Loucy (cell line): ENCODE results near the gene AGAP4.
"Not testable (repeated sequence)": the region's sequence is repeated elsewhere in the genome, so short reads cannot be mapped to it uniquely, and the experiment has no call there.

Experiments used
- H2AFZ ChIP-seq: fragments of 200-600 bp; sonication (generic); 2 replicates; pipeline ENCODE4 v1.6.0; 2016; ENCODE audit warnings: antibody characterized with exemption, mild to moderate bottlenecking, low read length, moderate library complexity
- H3F3A ChIP-seq: fragments of 200-600 bp; 2 replicates; pipeline ENCODE4 v1.6.0; 2016; ENCODE audit warnings: antibody characterized with exemption, low read depth, mild to moderate bottlenecking
- H3K27me3 ChIP-seq: fragments of 200-600 bp; sonication (generic); 2 replicates; pipeline ENCODE4 v1.6.1; 2014; ENCODE audit warnings: low read length, mild to moderate bottlenecking; ENCODE audit not compliant: insufficient read depth, poor library complexity, severe bottlenecking
- H3K36me3 ChIP-seq: fragments of 200-600 bp; sonication (generic); 2 replicates; pipeline ENCODE4 v1.6.1; 2016; ENCODE audit warnings: low read length; ENCODE audit not compliant: insufficient read depth
- H3K4me1 ChIP-seq: fragments of 200-600 bp; sonication (generic); 2 replicates; pipeline ENCODE4 v1.5.1; 2014; ENCODE audit warnings: low read length, mild to moderate bottlenecking; ENCODE audit not compliant: insufficient read depth, poor library complexity, severe bottlenecking
- H3K4me2 ChIP-seq: fragments of 200-600 bp; sonication (generic); 2 replicates; pipeline ENCODE4 v1.6.0; 2014; ENCODE audit warnings: antibody characterized with exemption, low read length, low read depth, mild to moderate bottlenecking; ENCODE audit not compliant: poor library complexity, severe bottlenecking
- H3K4me3 ChIP-seq: fragments of 200-600 bp; sonication (generic); 2 replicates; pipeline ENCODE4 v1.5.1; 2014; ENCODE audit warnings: low read length, mild to moderate bottlenecking, mixed read lengths; ENCODE audit not compliant: poor library complexity, severe bottlenecking
- H3K79me2 ChIP-seq: fragments of 200-600 bp; sonication (generic); 2 replicates; pipeline ENCODE4 v1.6.1; 2014; ENCODE audit warnings: low read length; ENCODE audit not compliant: insufficient read depth
- H3K9ac ChIP-seq: fragments of 200-600 bp; sonication (generic); 2 replicates; pipeline ENCODE4 v1.6.0; 2014; ENCODE audit warnings: mild to moderate bottlenecking, low read depth, low read length, moderate library complexity; ENCODE audit not compliant: poor library complexity, severe bottlenecking
- H3K9me2 ChIP-seq: fragments of 200-600 bp; sonication (generic); replicated peaks from 2 replicates; pipeline ENCODE4 v1.6.1; 2016; ENCODE audit warnings: low read depth, low read length, mixed read lengths
- H3K9me3 ChIP-seq: fragments of 200-600 bp; sonication (generic); 2 replicates; pipeline ENCODE4 v1.6.1; 2014; ENCODE audit warnings: mild to moderate bottlenecking, antibody characterized with exemption, low read length, low read depth; ENCODE audit not compliant: insufficient read depth
- H4K20me1 ChIP-seq: fragments of 200-600 bp; sonication (generic); 2 replicates; pipeline ENCODE4 v1.6.0; 2014; ENCODE audit warnings: antibody characterized with exemption, low read length, mild to moderate bottlenecking; ENCODE audit not compliant: insufficient read depth, poor library complexity, severe bottlenecking
- CTCF ChIP-seq: fragments of 200-600 bp; sonication (generic); conservative IDR thresholded peaks from 2 replicates; pipeline ENCODE4 v1.5.1; 2014; ENCODE audit warnings: mild to moderate bottlenecking, antibody characterized with exemption, low read length
- EZH2phosphoT487 ChIP-seq: fragments of 200-600 bp; IDR thresholded peaks from 2 replicates; pipeline ENCODE4 v1.6.1; 2018; ENCODE audit warnings: antibody characterized with exemption, mild to moderate bottlenecking, moderate library complexity, borderline replicate concordance

AGAP4 gene

GRCh38 chr10:45817912-45818311 lies 29.4 kb downstream of the AGAP4 start:
- no peaks in the 10 kb centered on the region for H3K79me2 ChIP-seq
- H3K27me3 ChIP-seq, result no peaks in the 10 kb centered on the region
- TF ChIP-seq CTCF, result no peak
- TF ChIP-seq EZH2phosphoT487, result no peak
- H3K36me3 ChIP-seq, result no peaks in the 10 kb centered on the region
- H2AFZ ChIP-seq, result no peak overlapping the region
- H3K9ac ChIP-seq, result no peak overlapping the region
- no peaks in the 10 kb centered on the region for H3K9me3 ChIP-seq
- H3K9me2 ChIP-seq, result no peaks in the 10 kb centered on the region
- no peaks in the 10 kb centered on the region for H3F3A ChIP-seq
- no peak overlapping the region for H3K4me3 ChIP-seq
- H4K20me1 ChIP-seq, result no peaks in the 10 kb centered on the region
- H3K4me1 ChIP-seq, result no peaks in the 10 kb centered on the region
- H3K4me2 ChIP-seq, result no peak overlapping the region

DNA sequence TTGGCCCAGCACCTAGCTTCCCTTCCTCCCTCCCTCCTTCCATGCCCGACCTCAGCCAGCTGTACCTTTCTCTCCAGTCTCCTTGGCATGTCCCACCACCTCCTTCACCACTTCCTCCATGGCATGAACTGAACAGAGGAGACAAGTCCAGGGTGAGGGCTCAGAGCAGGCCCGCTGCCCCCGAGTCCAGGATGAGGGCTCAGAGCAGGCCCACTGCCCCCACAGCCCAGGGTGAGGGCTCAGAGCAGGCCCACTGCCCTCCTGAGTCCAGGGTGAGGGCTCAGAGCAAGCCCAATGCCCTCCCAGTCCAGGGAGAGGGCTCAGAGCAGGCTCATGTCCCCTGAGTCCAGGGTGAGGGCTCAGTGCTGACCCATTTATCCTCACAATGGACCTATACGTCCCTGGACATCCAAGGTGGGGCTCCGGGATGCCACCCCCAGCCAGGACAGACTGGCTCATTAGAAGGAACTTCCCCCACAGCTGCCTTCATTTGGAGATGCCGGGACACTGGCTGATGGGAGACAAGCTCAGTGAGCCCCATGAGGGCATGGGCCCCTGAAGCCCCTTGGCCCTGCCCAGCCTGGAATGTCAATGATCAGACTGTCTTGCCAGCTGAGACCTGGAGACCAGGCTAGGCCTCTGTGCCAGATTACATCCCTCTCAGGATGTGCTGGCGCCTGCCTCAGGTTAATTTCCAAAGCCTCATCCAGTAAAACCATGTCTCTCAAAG lies 30.0 kb downstream of the AGAP4 start:
- Histone ChIP-seq H3K4me2 (no peak overlapping the region), H3K36me3 (no peaks in the 10 kb centered on the region), H4K20me1 (no peaks in the 10 kb centered on the region), H3K27me3 (no peaks in the 10 kb centered on the region), H3K9ac (no peak overlapping the region), H3K4me3 (no peak overlapping the region), H3F3A (no peaks in the 10 kb centered on the region), H3K79me2 (no peaks in the 10 kb centered on the region), H3K9me2 (no peaks in the 10 kb centered on the region), H2AFZ (no peak overlapping the region), H3K4me1 (no peaks in the 10 kb centered on the region), H3K9me3 (no peaks in the 10 kb centered on the region)
- TF ChIP-seq EZH2phosphoT487 (no peak), CTCF (no peak)

DNA sequence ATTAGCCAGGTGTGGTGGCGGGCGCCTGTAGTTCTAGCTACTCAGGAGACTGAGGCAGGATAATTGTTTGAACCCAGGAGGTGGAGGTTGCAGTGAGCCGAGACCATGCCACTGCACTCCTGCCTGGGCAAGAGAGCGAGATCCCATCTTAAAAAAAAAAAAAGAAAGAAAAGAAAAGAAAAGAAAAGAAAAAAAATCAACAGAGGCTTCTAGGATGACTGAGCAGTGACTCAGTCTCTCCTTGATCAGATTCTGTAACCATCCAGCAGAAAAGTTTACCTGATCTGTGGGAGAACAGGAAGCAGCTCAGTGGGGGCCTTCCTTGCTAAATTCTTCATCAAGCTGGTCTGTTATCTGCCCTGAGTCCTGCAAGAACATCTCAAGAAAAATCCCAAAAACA lies 33.2 kb downstream of the AGAP4 start:
- H3F3A ChIP-seq, H3K9me2 ChIP-seq, H3K27me3 ChIP-seq, H3K9ac ChIP-seq, H3K4me3 ChIP-seq, H4K20me1 ChIP-seq, H3K9me3 ChIP-seq, H3K79me2 ChIP-seq, H3K36me3 ChIP-seq, H2AFZ ChIP-seq, H3K4me2 ChIP-seq, H3K4me1 ChIP-seq: not testable (repeated sequence)

GRCh38 chr10:45812959-45813358 lies 34.3 kb downstream of the AGAP4 start:
- not testable (repeated sequence) for H3K9me3 ChIP-seq, H4K20me1 ChIP-seq, H3K4me2 ChIP-seq, H3K9me2 ChIP-seq, H3K27me3 ChIP-seq, H3F3A ChIP-seq, H3K9ac ChIP-seq, H2AFZ ChIP-seq, H3K36me3 ChIP-seq, H3K4me1 ChIP-seq, H3K79me2 ChIP-seq, H3K4me3 ChIP-seq
